Neural crest cell (in vitro differentiated cells): Measurements from ENCODE around the gene TLE3. TPM values are rescaled to one million over a fixed set of nuclear protein-coding genes. Genes with fewer than 3 reads are reported as not detected.

Experiments used
- DNase-seq: peaks from one replicate; pipeline ENCODE4 v3.0.0; 2021; ENCODE audit warnings: low read depth, mixed read lengths, low spot score
- H3K27ac Mint-ChIP-seq: one replicate; pipeline ENCODE4 v1.8.0; 2021; ENCODE audit warnings: mild to moderate bottlenecking, mixed read lengths; ENCODE audit not compliant: unreplicated experiment
- H3K27me3 Mint-ChIP-seq: 2 replicates; pipeline ENCODE4 v1.8.0; 2021; ENCODE audit warnings: low read depth, mild to moderate bottlenecking, mixed read lengths
- H3K36me3 Mint-ChIP-seq: 2 replicates; pipeline ENCODE4 v1.8.0; 2021; ENCODE audit warnings: low read depth, mild to moderate bottlenecking, mixed read lengths
- H3K4me1 Mint-ChIP-seq: 2 replicates; pipeline ENCODE4 v1.8.0; 2021; ENCODE audit warnings: mixed read lengths
- H3K4me3 Mint-ChIP-seq: one replicate; pipeline ENCODE4 v1.8.0; 2021; ENCODE audit warnings: mild to moderate bottlenecking, mixed read lengths
- H3K9me3 Mint-ChIP-seq: 2 replicates; pipeline ENCODE4 v1.8.0; 2021; ENCODE audit warnings: mixed read lengths
- total RNA-seq: library from RNA; stranded (reverse); gene quantifications from 2 replicates; pipeline ENCODE4 v1.2.1, GENCODE V29; 2021
- TF ChIP-seq, protein P1 (sequence below): fragments of 200-600 bp; sonication (generic); conservative IDR thresholded peaks from 2 replicates; pipeline ENCODE4 v1.5.0; 2021; ENCODE audit warnings: antibody characterized with exemption, mild to moderate bottlenecking

TLE3 gene
- total RNA-seq, 1 donor from 2014 or later = 89.9 TPM

DNA sequence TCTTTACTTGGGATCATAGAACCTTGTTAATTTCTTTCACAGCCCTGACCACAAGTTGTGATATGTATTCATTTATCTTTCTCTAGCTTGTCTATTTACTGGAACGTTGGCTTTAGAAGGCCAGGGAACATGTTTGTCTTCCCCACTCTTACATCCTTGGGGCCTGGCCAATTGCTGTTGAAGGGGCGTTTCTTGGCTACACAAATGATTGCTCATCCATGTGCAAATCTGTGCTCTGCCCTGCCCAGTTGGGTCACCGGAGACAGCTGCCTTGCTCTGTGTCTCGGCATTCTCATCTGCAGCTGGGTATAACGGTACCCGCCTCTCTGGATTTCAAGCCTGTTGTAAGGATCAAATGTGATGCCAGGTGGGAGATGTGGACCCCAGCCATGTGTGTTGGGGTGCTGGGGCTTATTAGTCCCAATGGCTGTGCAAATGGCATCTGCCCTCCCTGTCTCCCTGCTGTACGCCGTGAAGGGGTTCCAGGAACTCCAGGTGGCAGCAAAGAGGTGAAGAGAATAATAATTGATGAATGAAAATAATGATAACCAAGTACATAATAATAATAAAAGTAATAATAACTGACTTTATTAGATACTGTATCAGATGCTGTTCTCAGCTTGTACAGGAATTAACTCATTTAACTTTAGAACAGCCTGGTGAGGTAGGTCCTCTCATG is 24.0 kb upstream of the TLE3 start:
- no peak for DNase-seq
- H3K36me3 Mint-ChIP-seq = no peaks in the 10 kb centered on the region
- H3K4me1 Mint-ChIP-seq = peaks cover 27% of the 10 kb centered on the region
- TF ChIP-seq, protein P1, sequence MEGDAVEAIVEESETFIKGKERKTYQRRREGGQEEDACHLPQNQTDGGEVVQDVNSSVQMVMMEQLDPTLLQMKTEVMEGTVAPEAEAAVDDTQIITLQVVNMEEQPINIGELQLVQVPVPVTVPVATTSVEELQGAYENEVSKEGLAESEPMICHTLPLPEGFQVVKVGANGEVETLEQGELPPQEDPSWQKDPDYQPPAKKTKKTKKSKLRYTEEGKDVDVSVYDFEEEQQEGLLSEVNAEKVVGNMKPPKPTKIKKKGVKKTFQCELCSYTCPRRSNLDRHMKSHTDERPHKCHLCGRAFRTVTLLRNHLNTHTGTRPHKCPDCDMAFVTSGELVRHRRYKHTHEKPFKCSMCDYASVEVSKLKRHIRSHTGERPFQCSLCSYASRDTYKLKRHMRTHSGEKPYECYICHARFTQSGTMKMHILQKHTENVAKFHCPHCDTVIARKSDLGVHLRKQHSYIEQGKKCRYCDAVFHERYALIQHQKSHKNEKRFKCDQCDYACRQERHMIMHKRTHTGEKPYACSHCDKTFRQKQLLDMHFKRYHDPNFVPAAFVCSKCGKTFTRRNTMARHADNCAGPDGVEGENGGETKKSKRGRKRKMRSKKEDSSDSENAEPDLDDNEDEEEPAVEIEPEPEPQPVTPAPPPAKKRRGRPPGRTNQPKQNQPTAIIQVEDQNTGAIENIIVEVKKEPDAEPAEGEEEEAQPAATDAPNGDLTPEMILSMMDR = no peak
- no peak overlapping the region for H3K4me3 Mint-ChIP-seq
- H3K9me3 Mint-ChIP-seq = no peaks in the 10 kb centered on the region
- no peak overlapping the region for H3K27ac Mint-ChIP-seq
- peaks cover 32% of the 10 kb centered on the region for H3K27me3 Mint-ChIP-seq

GRCh38 chr15:70120958-70121623 is 23.4 kb upstream of the TLE3 start:
- H3K4me1 Mint-ChIP-seq = peaks cover 20% of the 10 kb centered on the region
- no peaks in the 10 kb centered on the region for H3K36me3 Mint-ChIP-seq
- no peak for DNase-seq
- peaks cover 34% of the 10 kb centered on the region for H3K27me3 Mint-ChIP-seq
- TF ChIP-seq, protein P1 = no peak
- H3K9me3 Mint-ChIP-seq = no peaks in the 10 kb centered on the region
- no peak overlapping the region for H3K4me3 Mint-ChIP-seq
- H3K27ac Mint-ChIP-seq = no peak overlapping the region

GRCh38 chr15:70119911-70120508 is 22.3 kb upstream of the TLE3 start:
- no peaks in the 10 kb centered on the region for H3K36me3 Mint-ChIP-seq
- TF ChIP-seq, protein P1 = no peak
- no peak overlapping the region for H3K4me3 Mint-ChIP-seq
- peaks cover 22% of the 10 kb centered on the region for H3K4me1 Mint-ChIP-seq
- no peak overlapping the region for H3K27ac Mint-ChIP-seq
- no peak for DNase-seq
- no peaks in the 10 kb centered on the region for H3K9me3 Mint-ChIP-seq
- H3K27me3 Mint-ChIP-seq = peaks cover 36% of the 10 kb centered on the region

- TF ChIP-seq, protein P1 = no peak
- H3K27me3 Mint-ChIP-seq = peaks cover 42% of the 10 kb centered on the region
- no peak overlapping the region for H3K27ac Mint-ChIP-seq
- DNase-seq = no peak
- no peak overlapping the region for H3K4me3 Mint-ChIP-seq
- H3K4me1 Mint-ChIP-seq = peaks cover 31% of the 10 kb centered on the region
- no peaks in the 10 kb centered on the region for H3K36me3 Mint-ChIP-seq
- no peaks in the 10 kb centered on the region for H3K9me3 Mint-ChIP-seq
These were observed 20.9 kb upstream of the TLE3 start for GRCh38 chr15:70118599-70118998.

- no peak overlapping the region for H3K27ac Mint-ChIP-seq
- peaks cover 29% of the 10 kb centered on the region for H3K4me1 Mint-ChIP-seq
- H3K27me3 Mint-ChIP-seq = peaks cover 42% of the 10 kb centered on the region
These were observed 18.6 kb upstream of the TLE3 start for GRCh38 chr15:70116317-70116716.

More at GRCh38 chr15:70116317-70116716, 18.6 kb upstream of the TLE3 start:
- TF ChIP-seq, protein P1 = no peak
- no peaks in the 10 kb centered on the region for H3K36me3 Mint-ChIP-seq
- DNase-seq = no peak
- no peaks in the 10 kb centered on the region for H3K9me3 Mint-ChIP-seq
- H3K4me3 Mint-ChIP-seq = no peak overlapping the region
